OCI-LY3 (cell line): Measurements from ENCODE around the gene SLC35F3.

Experiments
- CTCF ChIP-seq: fragments of 200-600, 300-600 bp; sonication (generic); IDR thresholded peaks from 2 replicates; pipeline ENCODE4 v1.5.1; 2014; ENCODE audit warnings: antibody characterized with exemption, low read length, low read depth
- EZH2phosphoT487 ChIP-seq: fragments of 200-600 bp; shearing (Covaris generic); IDR thresholded peaks from 2 replicates; pipeline ENCODE4 v1.6.1; 2018; ENCODE audit warnings: antibody characterized with exemption, mixed run types, low read depth

DNA sequence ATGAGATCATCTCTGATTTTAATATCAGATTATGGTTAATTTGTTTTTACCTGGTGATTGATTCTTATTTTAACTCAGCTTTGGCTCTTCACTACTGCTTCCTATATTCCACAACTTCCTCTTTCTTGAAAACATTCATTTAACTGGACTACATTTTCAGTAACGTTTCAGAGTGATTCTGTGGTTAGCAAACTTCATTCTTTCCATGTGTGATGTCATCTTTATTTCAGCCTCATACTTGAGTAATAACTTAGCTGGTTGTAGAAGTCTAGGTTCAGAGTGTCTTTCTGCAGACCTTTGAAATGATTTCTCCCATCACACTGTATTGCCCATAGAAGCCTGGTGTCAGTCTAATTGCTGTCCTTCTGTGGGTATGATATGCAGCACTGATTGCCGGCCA lies 36.0 kb upstream of the SLC35F3 start:
- TF ChIP-seq CTCF (no peak), EZH2phosphoT487 (no peak)
